ENCODE results near the gene NRG3.

NRG3 gene

DNA sequence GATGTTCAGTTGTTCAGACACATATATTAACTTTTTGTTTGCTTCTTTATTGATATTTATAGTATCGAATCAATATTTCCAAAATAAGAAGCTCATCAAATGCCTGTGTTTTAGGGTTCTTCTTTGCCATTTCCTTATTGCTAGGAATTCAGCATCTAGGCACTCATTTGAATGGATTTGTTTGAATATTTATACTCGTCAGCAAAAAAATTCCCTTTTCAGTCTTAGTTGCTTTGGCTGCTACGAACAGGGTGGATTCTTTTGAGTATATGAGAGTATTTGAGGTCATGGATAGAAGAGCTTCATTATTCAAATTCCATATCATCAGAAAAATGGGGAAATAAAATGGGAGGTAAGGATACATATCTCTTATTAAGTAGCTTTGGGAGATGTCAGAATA lies 706.9 kb downstream of the NRG3 start:
- TF ChIP-seq PPARA (CRISPR knock-in tag; IDR thresholded peaks at IDR 0.05; ENCODE audit: borderline replicate concordance) (no peak), OSR1 (CRISPR knock-in tag; IDR thresholded peaks at IDR 0.05) (no peak), TCF4 (CRISPR knock-in tag; IDR thresholded peaks at IDR 0.05; ENCODE audit: borderline replicate concordance) (no peak), ZNF565 (CRISPR knock-in tag; conservative IDR thresholded peaks at IDR 0.05; ENCODE audit: low read depth) (no peak), ESRRG (CRISPR knock-in tag; IDR thresholded peaks at IDR 0.05) (no peak), TOX (CRISPR knock-in tag; IDR thresholded peaks at IDR 0.05; ENCODE audit: borderline replicate concordance) (no peak), ZC3H10 (CRISPR knock-in tag; IDR thresholded peaks at IDR 0.05) (no peak), ZFP3 (CRISPR knock-in tag; IDR thresholded peaks at IDR 0.05) (no peak), BACH2 (CRISPR knock-in tag; IDR thresholded peaks at IDR 0.05; ENCODE audit: borderline replicate concordance) (no peak), SNAI2 (CRISPR knock-in tag; IDR thresholded peaks at IDR 0.05) (no peak), POU6F1 (CRISPR knock-in tag; IDR thresholded peaks at IDR 0.05; ENCODE audit: borderline replicate concordance, low read depth) (no peak), CREB5 (CRISPR knock-in tag; IDR thresholded peaks at IDR 0.05; ENCODE audit: low read depth) (no peak), ISL1 (CRISPR knock-in tag; IDR thresholded peaks at IDR 0.05) (no peak), ZNF70 (CRISPR knock-in tag; IDR thresholded peaks at IDR 0.05) (no peak), GLIS3 (CRISPR knock-in tag; IDR thresholded peaks at IDR 0.05) (no peak)
- TF ChIP-seq, protein P1, sequence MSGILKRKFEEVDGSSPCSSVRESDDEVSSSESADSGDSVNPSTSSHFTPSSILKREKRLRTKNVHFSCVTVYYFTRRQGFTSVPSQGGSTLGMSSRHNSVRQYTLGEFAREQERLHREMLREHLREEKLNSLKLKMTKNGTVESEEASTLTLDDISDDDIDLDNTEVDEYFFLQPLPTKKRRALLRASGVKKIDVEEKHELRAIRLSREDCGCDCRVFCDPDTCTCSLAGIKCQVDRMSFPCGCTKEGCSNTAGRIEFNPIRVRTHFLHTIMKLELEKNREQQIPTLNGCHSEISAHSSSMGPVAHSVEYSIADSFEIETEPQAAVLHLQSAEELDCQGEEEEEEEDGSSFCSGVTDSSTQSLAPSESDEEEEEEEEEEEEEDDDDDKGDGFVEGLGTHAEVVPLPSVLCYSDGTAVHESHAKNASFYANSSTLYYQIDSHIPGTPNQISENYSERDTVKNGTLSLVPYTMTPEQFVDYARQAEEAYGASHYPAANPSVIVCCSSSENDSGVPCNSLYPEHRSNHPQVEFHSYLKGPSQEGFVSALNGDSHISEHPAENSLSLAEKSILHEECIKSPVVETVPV (CRISPR knock-in tag; IDR thresholded peaks at IDR 0.05), result no peak
- ATAC-seq, result no peak

- no peak for ATAC-seq
- no peak for TF ChIP-seq ZFP30 (CRISPR knock-in tag; IDR thresholded peaks at IDR 0.05)
- TF ChIP-seq OSR1 (CRISPR knock-in tag; IDR thresholded peaks at IDR 0.05), result no peak
- no peak for TF ChIP-seq RARB (CRISPR knock-in tag; IDR thresholded peaks at IDR 0.05)
- no peak for TF ChIP-seq TCF4 (CRISPR knock-in tag; IDR thresholded peaks at IDR 0.05; ENCODE audit: borderline replicate concordance)
- no peak for TF ChIP-seq PATZ1 (CRISPR knock-in tag; IDR thresholded peaks at IDR 0.05; ENCODE audit: borderline replicate concordance)
Measured at GRCh38 chr10:82591421-82591820, 716.4 kb downstream of the NRG3 start.

- ATAC-seq, result no peak
Measured at GRCh38 chr10:82597840-82598239, 722.8 kb downstream of the NRG3 start.

More at GRCh38 chr10:82597840-82598239, 722.8 kb downstream of the NRG3 start:
- TF ChIP-seq GLIS3 (CRISPR knock-in tag; IDR thresholded peaks at IDR 0.05), result no peak
- TF ChIP-seq ISL1 (CRISPR knock-in tag; IDR thresholded peaks at IDR 0.05), result no peak
- no peak for TF ChIP-seq ZNF8 (CRISPR knock-in tag; IDR thresholded peaks at IDR 0.05)
- no peak for TF ChIP-seq OSR1 (CRISPR knock-in tag; IDR thresholded peaks at IDR 0.05)
- TF ChIP-seq ZFP30 (CRISPR knock-in tag; IDR thresholded peaks at IDR 0.05), result no peak
- TF ChIP-seq PPARA (CRISPR knock-in tag; IDR thresholded peaks at IDR 0.05; ENCODE audit: borderline replicate concordance), result no peak
- no peak for TF ChIP-seq PATZ1 (CRISPR knock-in tag; IDR thresholded peaks at IDR 0.05; ENCODE audit: borderline replicate concordance)
- TF ChIP-seq CREB5 (CRISPR knock-in tag; IDR thresholded peaks at IDR 0.05; ENCODE audit: low read depth), result no peak
- no peak for TF ChIP-seq POU6F1 (CRISPR knock-in tag; IDR thresholded peaks at IDR 0.05; ENCODE audit: borderline replicate concordance, low read depth)
- no peak for TF ChIP-seq CSDC2 (CRISPR knock-in tag; IDR thresholded peaks at IDR 0.05)
- no peak for TF ChIP-seq RARB (CRISPR knock-in tag; IDR thresholded peaks at IDR 0.05)
- no peak for TF ChIP-seq ESRRG (CRISPR knock-in tag; IDR thresholded peaks at IDR 0.05)
